ENCODE measurements around the gene TMPRSS2. TPM values are rescaled to one million over a fixed set of nuclear protein-coding genes. Genes with fewer than 3 reads are reported as not detected.

TMPRSS2 gene
- total RNA-seq, 1 donor from 2014 or later = not detected

DNA sequence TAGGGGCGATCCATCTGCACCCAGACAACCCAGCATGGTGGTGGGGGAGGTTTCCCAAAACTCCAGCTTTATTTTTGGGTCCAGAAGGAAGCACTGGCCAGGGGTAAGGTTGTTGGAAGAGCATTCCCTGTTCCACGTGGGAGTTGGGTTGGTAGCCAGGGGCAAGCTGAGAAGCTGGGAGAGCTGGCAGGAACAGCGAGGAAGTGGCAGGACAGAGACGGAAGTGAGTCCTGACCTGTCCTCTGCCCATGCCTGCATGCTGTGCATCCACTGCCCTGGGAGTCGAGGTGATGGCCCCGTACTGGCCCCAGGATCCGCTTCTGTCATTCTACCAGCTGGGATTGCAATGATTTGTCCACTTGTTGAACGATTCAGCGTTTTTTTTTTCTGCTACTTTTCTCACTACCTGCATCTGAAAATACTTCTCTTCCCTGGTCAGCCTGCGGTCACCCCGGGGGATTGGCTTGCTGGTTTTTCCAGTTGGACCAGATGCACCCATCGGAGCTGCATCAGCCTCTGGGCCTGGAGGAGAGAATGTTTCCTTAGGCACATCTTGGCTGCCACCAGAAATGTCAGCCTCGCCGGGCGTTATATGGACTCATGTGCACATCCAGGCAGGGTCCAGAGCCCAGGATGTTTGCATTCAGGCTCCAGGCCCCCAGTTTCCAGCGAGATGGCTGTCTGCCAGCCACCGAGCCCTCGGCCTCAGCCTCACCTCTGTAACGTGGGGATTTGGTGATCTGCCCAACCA lies 28.3 kb upstream of the TMPRSS2 start:
- H3K27me3 ChIP-seq (ENCODE audit: control insufficient read depth in 3 of 3, insufficient read depth in 3 of 3, low read length in 3 of 3) = peaks cover 14 to 36% (median 15%) of the 10 kb centered on the region in 3 donors
- H3K27ac ChIP-seq (ENCODE audit: low read depth, low read length) = no peak overlapping the region
- no peaks in the 10 kb centered on the region for H3K9me3 ChIP-seq (ENCODE audit: control insufficient read depth in 3 of 3, low read length in 3 of 3)
- no peaks in the 10 kb centered on the region for H3K36me3 ChIP-seq (ENCODE audit: control insufficient read depth in 3 of 3, insufficient read depth in 3 of 3, low read length in 3 of 3)
- no peak overlapping the region for H3K9ac ChIP-seq (ENCODE audit: low read depth in 1 of 3, low read length in 3 of 3)
- H3K4me3 ChIP-seq (ENCODE audit: low read length in 3 of 3) = no peak overlapping the region
- no peaks in the 10 kb centered on the region for H3K4me1 ChIP-seq (ENCODE audit: control insufficient read depth in 3 of 3, insufficient read depth in 3 of 3, low read length in 3 of 3)

DNA sequence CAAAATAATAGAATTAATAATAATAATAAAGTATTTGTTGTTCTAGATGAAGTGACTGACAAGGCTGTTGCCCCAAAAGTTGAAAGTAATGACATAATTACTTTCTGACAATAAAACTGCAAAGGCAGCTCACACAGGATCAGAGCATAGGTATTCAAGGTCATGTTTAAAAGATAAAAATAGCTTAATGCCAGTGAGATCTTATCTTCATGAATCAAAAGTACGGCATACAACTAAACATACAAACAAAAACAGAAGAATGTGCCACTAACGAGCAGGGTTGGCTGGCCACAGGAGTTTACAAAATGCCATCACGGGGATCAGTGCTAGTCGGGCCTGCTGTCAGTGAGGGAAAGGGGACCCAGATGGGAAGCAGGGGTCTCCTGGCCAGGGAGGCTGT lies 22.4 kb upstream of the TMPRSS2 start:
- Histone ChIP-seq H3K9ac (ENCODE audit: low read depth in 1 of 3, low read length in 3 of 3) (no peak overlapping the region), H3K27me3 (ENCODE audit: control insufficient read depth in 3 of 3, insufficient read depth in 3 of 3, low read length in 3 of 3) (peaks cover 5 to 25% (median 9%) of the 10 kb centered on the region in 3 donors)

GRCh38 chr21:41529769-41530168 lies 21.8 kb upstream of the TMPRSS2 start:
- Histone ChIP-seq H3K27ac (ENCODE audit: low read depth, low read length) (no peak overlapping the region), H3K27me3 (ENCODE audit: control insufficient read depth in 3 of 3, insufficient read depth in 3 of 3, low read length in 3 of 3) (peaks cover 5 to 28% (median 13%) of the 10 kb centered on the region in 3 donors)

More for the DNA sequence above, 22.4 kb upstream of the TMPRSS2 start:
- Histone ChIP-seq H3K27ac (ENCODE audit: low read depth, low read length) (no peak overlapping the region), H3K4me1 (ENCODE audit: control insufficient read depth in 3 of 3, insufficient read depth in 3 of 3, low read length in 3 of 3) (no peaks in the 10 kb centered on the region), H3K4me3 (ENCODE audit: low read length in 3 of 3) (no peak overlapping the region), H3K36me3 (ENCODE audit: control insufficient read depth in 3 of 3, insufficient read depth in 3 of 3, low read length in 3 of 3) (no peaks in the 10 kb centered on the region), H3K9me3 (ENCODE audit: control insufficient read depth in 3 of 3, low read length in 3 of 3) (no peaks in the 10 kb centered on the region)

DNA sequence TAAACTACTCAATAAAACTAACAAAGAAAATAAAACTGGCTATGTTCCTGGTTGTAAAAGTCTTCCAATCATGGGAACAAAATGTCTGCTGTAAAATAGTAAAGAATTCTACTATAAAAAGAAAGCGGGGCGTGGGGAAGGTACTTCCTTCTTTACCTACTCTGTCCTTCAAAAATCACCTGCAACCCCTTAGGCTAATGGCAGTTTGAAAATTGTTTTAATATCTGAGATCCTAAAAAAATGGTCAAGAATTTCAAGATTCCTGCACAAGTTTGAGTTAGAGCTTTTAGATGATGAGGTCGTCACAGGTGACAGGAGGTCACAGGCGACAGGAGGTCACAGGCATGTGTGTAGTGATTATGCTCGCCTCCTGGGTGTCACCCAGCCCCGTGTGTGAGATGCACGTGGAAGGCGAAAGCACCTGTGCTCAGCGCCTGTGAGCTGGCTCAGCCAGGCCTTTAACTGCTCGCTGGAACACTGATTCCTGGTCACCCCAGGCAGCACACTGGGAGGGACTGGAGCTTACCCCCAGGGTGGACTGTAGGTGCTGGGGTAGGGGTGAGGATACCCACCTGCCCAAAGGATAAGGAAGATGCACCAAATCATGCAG lies 18.6 kb upstream of the TMPRSS2 start:
- H3K9ac ChIP-seq (ENCODE audit: low read depth in 1 of 3, low read length in 3 of 3) = no peak overlapping the region
- H3K4me3 ChIP-seq (ENCODE audit: low read length in 3 of 3) = no peak overlapping the region
- no peaks in the 10 kb centered on the region for H3K4me1 ChIP-seq (ENCODE audit: control insufficient read depth in 3 of 3, insufficient read depth in 3 of 3, low read length in 3 of 3)
- peaks cover 7 to 35% (median 15%) of the 10 kb centered on the region in 3 donors for H3K27me3 ChIP-seq (ENCODE audit: control insufficient read depth in 3 of 3, insufficient read depth in 3 of 3, low read length in 3 of 3)
- no peaks in the 10 kb centered on the region for H3K9me3 ChIP-seq (ENCODE audit: control insufficient read depth in 3 of 3, low read length in 3 of 3)
- no peaks in the 10 kb centered on the region for H3K36me3 ChIP-seq (ENCODE audit: control insufficient read depth in 3 of 3, insufficient read depth in 3 of 3, low read length in 3 of 3)
- H3K27ac ChIP-seq (ENCODE audit: low read depth, low read length) = no peak overlapping the region

More at GRCh38 chr21:41529769-41530168, 21.8 kb upstream of the TMPRSS2 start:
- Histone ChIP-seq H3K9ac (ENCODE audit: low read depth in 1 of 3, low read length in 3 of 3) (no peak overlapping the region), H3K4me3 (ENCODE audit: low read length in 3 of 3) (no peak overlapping the region), H3K9me3 (ENCODE audit: control insufficient read depth in 3 of 3, low read length in 3 of 3) (no peaks in the 10 kb centered on the region), H3K36me3 (ENCODE audit: control insufficient read depth in 3 of 3, insufficient read depth in 3 of 3, low read length in 3 of 3) (no peaks in the 10 kb centered on the region), H3K4me1 (ENCODE audit: control insufficient read depth in 3 of 3, insufficient read depth in 3 of 3, low read length in 3 of 3) (no peaks in the 10 kb centered on the region)

DNA sequence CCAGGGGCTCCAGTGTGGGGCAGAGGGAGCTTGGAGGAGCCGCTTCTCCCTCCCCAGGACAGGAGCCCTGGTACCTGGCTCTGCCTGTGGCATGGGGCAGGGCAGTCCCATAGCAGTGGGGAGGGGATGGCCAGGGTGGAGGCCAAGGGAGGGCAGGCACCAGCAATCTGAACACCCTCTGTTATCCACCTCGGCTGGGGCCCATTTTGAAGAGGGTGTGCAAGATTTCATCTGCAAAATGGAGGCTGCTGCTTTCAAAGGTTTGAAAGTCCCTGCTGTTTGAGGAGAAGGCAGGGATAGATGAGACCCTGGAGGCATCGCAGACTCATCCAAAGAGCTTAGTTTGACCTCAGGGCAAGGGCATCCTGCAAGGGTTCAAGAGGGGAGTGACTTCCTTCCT lies 15.2 kb upstream of the TMPRSS2 start:
- Histone ChIP-seq H3K9ac (ENCODE audit: low read depth in 1 of 3, low read length in 3 of 3) (no peak overlapping the region), H3K9me3 (ENCODE audit: control insufficient read depth in 3 of 3, low read length in 3 of 3) (no peaks in the 10 kb centered on the region), H3K27me3 (ENCODE audit: control insufficient read depth in 3 of 3, insufficient read depth in 3 of 3, low read length in 3 of 3) (peaks cover 7 to 26% (median 15%) of the 10 kb centered on the region in 3 donors), H3K27ac (ENCODE audit: low read depth, low read length) (no peak overlapping the region), H3K4me3 (ENCODE audit: low read length in 3 of 3) (no peak overlapping the region), H3K36me3 (ENCODE audit: control insufficient read depth in 3 of 3, insufficient read depth in 3 of 3, low read length in 3 of 3) (no peaks in the 10 kb centered on the region), H3K4me1 (ENCODE audit: control insufficient read depth in 3 of 3, insufficient read depth in 3 of 3, low read length in 3 of 3) (no peaks in the 10 kb centered on the region)

GRCh38 chr21:41521489-41522027 lies 13.6 kb upstream of the TMPRSS2 start:
- Histone ChIP-seq H3K4me1 (ENCODE audit: control insufficient read depth in 3 of 3, insufficient read depth in 3 of 3, low read length in 3 of 3) (no peaks in the 10 kb centered on the region), H3K4me3 (ENCODE audit: low read length in 3 of 3) (no peak overlapping the region), H3K27ac (ENCODE audit: low read depth, low read length) (no peak overlapping the region), H3K9me3 (ENCODE audit: control insufficient read depth in 3 of 3, low read length in 3 of 3) (no peaks in the 10 kb centered on the region), H3K9ac (ENCODE audit: low read depth in 1 of 3, low read length in 3 of 3) (no peak overlapping the region), H3K36me3 (ENCODE audit: control insufficient read depth in 3 of 3, insufficient read depth in 3 of 3, low read length in 3 of 3) (no peaks in the 10 kb centered on the region), H3K27me3 (ENCODE audit: control insufficient read depth in 3 of 3, insufficient read depth in 3 of 3, low read length in 3 of 3) (peaks cover 7 to 23% (median 12%) of the 10 kb centered on the region in 3 donors)

GRCh38 chr21:41520560-41521442 lies 12.8 kb upstream of the TMPRSS2 start:
- Histone ChIP-seq H3K27me3 (ENCODE audit: control insufficient read depth in 3 of 3, insufficient read depth in 3 of 3, low read length in 3 of 3) (peaks cover 2 to 18% (median 8%) of the 10 kb centered on the region in 3 donors), H3K9me3 (ENCODE audit: control insufficient read depth in 3 of 3, low read length in 3 of 3) (peaks cover 0 to 3% (median 0%) of the 10 kb centered on the region in 3 donors), H3K9ac (ENCODE audit: low read depth in 1 of 3, low read length in 3 of 3) (no peak overlapping the region), H3K36me3 (ENCODE audit: control insufficient read depth in 3 of 3, insufficient read depth in 3 of 3, low read length in 3 of 3) (no peaks in the 10 kb centered on the region), H3K4me1 (ENCODE audit: control insufficient read depth in 3 of 3, insufficient read depth in 3 of 3, low read length in 3 of 3) (no peaks in the 10 kb centered on the region), H3K27ac (ENCODE audit: low read depth, low read length) (no peak overlapping the region), H3K4me3 (ENCODE audit: low read length in 3 of 3) (no peak overlapping the region)

DNA sequence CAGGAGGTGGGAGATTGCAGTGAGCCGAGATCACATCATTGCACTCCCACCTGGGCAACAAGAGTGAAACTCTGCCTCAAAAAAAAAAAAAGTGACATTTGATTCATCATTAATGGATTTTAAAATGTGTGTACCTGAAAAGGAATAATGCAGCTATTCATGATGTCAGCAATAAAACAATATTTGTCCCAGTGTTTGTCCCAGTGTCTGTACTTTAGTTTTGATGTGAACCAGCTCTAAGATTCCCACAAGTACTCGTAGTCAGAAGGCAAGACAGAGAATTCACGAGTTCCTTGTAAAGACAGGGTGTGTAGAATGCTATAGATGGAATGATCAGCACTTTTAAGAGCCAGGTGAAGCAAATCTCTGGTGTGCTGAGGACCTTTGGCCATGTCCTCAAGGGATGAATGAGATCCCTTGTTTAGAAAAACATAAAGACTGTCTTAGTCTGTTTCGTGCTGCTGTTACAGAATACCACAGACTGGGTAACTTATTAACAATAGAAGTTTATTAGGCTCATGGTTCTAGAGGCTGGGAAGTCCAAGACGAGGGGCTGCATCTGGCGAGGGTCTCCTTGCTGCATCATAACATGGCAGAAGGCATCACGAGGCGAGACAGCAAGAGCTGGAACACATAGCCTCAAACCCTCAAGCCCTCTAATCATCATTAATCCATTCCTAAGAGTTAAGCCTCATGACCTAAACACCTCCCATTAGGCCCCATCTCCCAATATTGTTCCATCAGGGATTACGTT lies 12.0 kb upstream of the TMPRSS2 start:
- Histone ChIP-seq H3K9ac (ENCODE audit: low read depth in 1 of 3, low read length in 3 of 3) (no peak overlapping the region), H3K27ac (ENCODE audit: low read depth, low read length) (no peak overlapping the region)

GRCh38 chr21:41518757-41519156 lies 10.8 kb upstream of the TMPRSS2 start:
- Histone ChIP-seq H3K4me3 (ENCODE audit: low read length in 3 of 3) (no peak overlapping the region), H3K36me3 (ENCODE audit: control insufficient read depth in 3 of 3, insufficient read depth in 3 of 3, low read length in 3 of 3) (no peaks in the 10 kb centered on the region), H3K27me3 (ENCODE audit: control insufficient read depth in 3 of 3, insufficient read depth in 3 of 3, low read length in 3 of 3) (peaks cover 2 to 11% (median 5%) of the 10 kb centered on the region in 3 donors), H3K9ac (ENCODE audit: low read depth in 1 of 3, low read length in 3 of 3) (no peak overlapping the region), H3K9me3 (ENCODE audit: control insufficient read depth in 3 of 3, low read length in 3 of 3) (peaks cover 0 to 3% (median 0%) of the 10 kb centered on the region in 3 donors), H3K27ac (ENCODE audit: low read depth, low read length) (no peak overlapping the region), H3K4me1 (ENCODE audit: control insufficient read depth in 3 of 3, insufficient read depth in 3 of 3, low read length in 3 of 3) (no peaks in the 10 kb centered on the region)

More for the DNA sequence above, 12.0 kb upstream of the TMPRSS2 start:
- H3K4me3 ChIP-seq (ENCODE audit: low read length in 3 of 3) = no peak overlapping the region
- H3K4me1 ChIP-seq (ENCODE audit: control insufficient read depth in 3 of 3, insufficient read depth in 3 of 3, low read length in 3 of 3) = no peaks in the 10 kb centered on the region
- no peaks in the 10 kb centered on the region for H3K36me3 ChIP-seq (ENCODE audit: control insufficient read depth in 3 of 3, insufficient read depth in 3 of 3, low read length in 3 of 3)
- H3K9me3 ChIP-seq (ENCODE audit: control insufficient read depth in 3 of 3, low read length in 3 of 3) = peaks cover 0 to 3% (median 0%) of the 10 kb centered on the region in 3 donors
- peaks cover 2 to 12% (median 6%) of the 10 kb centered on the region in 3 donors for H3K27me3 ChIP-seq (ENCODE audit: control insufficient read depth in 3 of 3, insufficient read depth in 3 of 3, low read length in 3 of 3)

All from skeletal muscle tissue (tissue), 4 donors.